Stimulated activated CD4-positive, alpha-beta T cell treated with anti-CD3 and anti-CD28 coated beads, TNF-alpha, amount 100 ng/mL, for 1 hour (primary cell): ENCODE measurements around the gene DNAH8.

ENCODE experiments used
- DNase-seq, 3 donors: peaks; one replicate each; pipeline ENCODE4 v3.0.0-alpha.2; 2020; ENCODE audit warnings: low read depth in 3 of 3, low spot score in 1 of 3

The DNAH8 gene

DNA sequence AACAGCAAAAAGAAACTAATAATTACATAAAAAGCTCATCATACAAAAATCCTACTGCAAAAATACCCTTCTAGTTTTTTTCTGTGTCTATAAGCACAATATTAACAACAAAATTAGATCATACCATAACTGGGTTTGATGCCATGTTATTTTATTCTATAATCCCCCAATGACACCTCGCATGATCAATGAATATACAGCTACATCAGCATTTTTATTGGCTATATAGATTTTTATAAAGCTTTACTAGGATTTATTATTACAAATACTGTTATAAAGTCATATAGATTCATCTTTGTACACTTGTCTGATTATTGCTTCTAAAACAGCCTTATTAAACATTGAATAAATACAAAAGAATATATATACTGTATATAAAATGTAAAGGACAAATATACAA is 288.4 kb downstream of the DNAH8 start:
- DNase-seq: no peak

DNA sequence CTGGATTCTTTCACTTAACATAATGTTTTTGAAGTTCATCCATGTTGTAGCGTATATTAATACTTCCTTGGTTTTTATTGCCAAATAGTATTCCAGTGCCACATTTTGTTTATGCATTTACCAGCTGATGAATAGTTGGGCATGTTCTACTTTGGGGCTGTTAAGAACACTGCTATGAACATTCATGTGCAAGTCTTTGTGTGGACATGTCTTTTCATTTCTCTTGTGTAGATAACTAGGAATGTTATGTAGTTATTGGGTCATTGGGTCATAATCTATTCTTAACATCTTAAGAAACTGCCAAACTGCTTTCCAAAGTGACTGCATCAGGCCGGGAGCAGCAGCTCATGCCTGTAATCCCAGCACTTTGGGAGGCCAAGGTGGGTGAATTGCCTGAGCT is 289.7 kb downstream of the DNAH8 start:
- DNase-seq: no peak

DNA sequence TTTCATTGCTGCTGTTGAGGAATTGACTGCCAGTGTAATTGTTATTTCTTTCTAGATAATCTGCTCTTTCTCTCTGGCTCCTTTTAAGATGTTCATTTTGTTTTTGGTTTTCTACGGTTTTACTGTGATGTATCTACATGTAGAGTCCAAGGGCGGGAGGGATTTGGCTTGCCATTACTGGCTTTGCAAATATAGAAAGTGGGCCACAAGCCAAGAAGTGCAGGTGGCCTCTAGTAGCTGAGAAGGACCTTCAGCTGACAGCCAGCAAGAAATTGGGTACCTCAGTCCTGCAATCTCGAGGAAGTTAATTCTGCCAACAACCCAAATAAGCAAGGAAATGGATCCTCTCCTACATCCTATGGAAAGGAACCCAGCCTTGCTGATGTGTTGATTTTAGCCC is 290.7 kb downstream of the DNAH8 start:
- no peak for DNase-seq

DNA sequence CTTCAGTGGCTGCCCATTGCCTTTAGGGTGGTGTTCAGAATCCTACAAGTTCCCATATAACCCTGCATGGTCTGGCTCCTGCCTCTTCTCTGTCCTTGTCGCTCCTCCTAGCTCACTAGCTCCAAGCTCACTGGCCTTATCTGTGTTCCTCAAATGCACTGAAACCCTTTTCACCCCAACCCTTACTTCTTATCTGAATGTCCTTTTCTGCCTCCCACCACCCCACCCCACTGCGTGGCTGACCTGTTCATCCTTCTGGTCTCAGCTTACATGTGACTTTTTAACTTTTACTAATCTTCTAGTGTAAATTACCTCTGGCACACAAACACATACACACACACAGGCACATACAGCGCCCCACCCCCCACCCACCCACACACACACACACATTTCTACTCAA is 292.5 kb downstream of the DNAH8 start:
- DNase-seq: no peak

DNA sequence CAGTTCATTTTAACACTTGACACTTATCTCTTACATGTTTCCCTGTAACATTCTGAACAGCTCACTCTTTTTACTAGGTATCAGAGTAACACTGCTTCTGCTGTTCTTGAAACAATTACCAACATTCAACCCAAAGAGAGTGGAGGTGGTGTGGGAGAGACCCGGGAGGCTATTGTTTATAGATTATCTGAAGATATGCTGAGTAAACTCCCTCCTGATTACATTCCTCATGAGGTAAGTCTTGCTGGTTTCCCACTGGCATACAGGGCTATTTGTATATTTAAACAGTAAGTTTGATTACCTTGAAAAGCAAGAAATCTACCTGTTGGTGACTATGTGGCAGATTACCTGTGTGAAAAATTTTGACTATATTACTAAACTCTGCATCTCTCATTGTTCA is 293.6 kb downstream of the DNAH8 start:
- no peak for DNase-seq

DNA sequence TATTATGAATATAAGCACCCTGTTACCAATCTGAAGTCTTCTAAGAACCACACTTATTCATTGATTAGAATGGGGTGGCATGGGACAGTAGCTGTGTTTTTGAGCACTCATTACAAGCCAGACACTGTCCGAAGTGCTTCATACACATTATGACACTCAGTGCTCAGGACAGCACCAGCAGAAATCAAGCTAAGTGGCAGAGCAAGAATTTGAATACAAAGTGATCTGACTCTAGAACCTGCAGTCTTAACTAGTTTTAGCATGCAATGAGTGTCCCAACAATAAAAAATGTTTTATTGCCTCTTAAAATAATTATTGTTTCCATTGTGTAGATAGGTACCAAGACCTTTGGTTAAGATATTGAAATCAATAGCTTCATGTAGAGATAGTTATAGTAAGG is 294.4 kb downstream of the DNAH8 start:
- no peak for DNase-seq

DNA sequence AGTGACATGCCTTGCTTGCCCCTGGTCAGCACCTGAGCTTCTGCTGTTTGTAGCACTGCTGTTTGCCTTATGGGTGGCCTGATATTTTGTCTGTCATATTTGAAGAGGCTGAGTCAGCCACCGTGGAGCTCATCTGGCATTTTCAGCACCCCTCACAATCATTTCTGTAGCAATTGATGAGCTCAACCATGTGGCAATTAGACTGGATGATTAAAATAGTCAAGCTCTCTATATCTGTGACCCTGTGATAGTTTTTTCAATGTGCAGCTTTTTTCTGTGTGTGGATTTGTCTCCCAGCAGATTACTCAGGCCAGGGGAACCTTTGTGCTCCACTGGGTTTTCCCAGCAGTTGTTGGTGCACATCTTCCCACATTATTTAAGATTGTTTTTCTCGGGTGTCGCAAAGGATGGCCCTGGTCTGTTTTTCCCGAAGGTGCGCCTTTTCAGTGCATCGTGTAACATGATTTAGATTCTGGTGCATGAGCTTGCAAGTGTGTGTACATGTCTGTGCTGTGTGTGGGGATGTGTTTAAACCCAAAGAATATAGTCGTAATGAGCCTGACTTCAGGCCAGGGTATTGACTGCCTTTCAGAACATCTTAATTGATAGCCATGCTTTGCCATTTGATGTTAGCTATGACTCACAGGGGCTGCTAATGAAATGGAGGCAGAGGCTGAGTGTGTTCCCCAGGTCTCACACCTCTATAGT is 301.9 kb downstream of the DNAH8 start:
- no peak for DNase-seq

DNA sequence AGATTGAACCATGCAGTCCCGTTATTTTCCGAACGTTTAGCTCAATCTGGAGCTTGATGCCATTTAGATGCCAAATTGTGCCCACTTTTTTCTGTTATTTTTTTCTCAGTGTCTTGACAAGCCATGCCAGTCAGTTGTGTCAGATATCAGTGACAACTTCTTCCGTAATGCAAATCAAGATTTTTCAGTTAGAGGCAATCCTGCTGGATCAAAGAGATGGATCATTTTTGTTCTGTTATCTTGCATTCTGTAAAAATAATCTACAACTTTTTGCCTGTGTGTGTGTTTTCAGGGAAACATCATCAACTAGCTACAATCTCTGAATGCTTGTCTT is 302.4 kb downstream of the DNAH8 start:
- no peak for DNase-seq

DNA sequence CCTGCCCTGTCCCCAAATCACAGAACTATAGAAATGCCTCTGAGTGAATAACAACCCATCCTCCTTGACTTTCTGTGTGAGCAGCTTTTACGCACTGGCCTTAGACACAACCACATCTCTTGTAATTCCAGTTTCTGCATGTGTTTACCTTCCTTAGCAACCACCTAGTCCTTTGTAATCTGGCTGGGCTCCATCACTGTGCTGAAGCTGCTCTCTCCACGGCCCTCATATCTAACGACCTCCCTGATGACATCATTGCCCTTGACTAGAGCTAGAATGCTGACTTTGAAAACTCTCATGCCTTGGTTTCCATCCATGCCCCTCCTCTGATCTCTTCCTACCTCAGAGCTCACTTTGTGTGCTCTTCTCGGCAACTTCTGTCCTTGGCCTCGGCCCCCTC is 303.0 kb downstream of the DNAH8 start:
- DNase-seq: no peak

DNA sequence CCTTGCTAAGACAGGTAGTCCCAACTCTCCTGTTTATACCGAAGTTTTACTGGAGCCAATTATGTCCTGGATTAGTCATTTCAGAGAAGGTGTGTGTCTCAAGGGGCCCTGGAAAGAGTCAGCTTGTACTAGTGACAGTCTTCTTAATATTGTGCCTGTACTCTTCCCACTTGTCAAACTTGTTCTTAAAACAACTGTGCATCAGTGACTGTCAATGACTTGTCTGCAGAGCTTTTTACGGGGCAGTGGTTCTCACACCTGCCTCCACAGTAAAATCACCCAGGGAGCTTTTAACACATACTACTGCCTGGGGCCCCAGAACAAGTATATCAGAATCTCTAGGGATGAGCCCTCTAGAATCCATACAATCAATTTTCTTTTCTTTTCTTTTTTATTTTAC is 305.0 kb downstream of the DNAH8 start:
- DNase-seq: no peak

DNA sequence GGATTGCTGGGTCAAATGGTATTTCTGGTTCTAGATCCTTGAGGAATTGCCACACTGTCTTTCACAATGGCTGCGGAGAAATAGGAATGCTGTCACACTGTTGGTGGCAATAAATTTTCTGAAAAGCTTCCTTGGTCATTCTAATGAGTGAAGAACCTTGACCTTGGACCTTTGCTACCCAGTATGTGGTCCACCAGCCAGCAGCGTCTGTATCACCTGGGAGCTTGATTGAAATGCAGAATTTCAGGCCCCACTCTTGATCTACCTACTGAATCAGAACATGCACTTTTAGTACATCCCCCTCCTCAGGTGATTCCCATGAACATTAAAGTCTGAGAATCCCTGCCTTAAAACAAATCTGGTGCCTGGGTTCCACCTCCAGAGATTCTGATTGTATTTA is 305.9 kb downstream of the DNAH8 start:
- no peak for DNase-seq

DNA sequence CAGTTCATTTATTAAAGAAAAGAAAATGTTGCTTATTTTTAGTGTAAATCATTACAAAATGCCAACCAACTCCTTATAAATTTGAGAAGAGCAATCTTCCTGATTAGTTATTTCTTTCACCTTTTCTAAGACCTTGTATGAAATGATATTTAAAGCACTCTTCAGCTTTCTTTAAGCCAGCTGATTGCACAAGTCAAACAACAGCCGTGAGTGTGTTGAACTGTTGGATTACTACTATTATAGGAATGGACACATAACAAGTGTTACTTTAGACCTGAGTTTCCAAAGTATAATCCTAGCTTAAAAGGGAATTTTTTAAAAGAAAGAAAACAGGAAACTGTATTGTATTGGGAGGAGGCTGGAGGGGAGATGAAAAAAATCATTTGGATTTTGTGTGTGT is 306.7 kb downstream of the DNAH8 start:
- DNase-seq: no peak

DNA sequence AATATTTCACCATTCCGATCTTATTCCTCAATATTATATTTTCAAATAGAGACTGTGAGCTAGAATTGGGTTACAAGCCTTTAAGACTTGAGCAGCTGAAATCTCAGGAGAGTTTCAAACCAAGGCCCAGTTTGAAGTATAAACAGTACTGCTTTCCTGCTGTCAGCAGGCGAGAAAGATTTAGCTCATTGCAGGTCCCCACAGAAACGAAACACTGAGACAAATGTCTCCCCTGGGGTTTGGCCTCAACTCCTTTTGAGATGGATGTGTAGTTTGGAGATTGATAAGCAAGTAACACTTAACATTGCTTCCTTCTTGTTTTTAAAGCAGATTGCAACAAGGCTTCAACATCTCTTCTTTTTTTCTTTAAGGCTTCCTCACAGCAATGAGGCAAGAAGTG is 311.1 kb downstream of the DNAH8 start:
- no peak for DNase-seq

DNA sequence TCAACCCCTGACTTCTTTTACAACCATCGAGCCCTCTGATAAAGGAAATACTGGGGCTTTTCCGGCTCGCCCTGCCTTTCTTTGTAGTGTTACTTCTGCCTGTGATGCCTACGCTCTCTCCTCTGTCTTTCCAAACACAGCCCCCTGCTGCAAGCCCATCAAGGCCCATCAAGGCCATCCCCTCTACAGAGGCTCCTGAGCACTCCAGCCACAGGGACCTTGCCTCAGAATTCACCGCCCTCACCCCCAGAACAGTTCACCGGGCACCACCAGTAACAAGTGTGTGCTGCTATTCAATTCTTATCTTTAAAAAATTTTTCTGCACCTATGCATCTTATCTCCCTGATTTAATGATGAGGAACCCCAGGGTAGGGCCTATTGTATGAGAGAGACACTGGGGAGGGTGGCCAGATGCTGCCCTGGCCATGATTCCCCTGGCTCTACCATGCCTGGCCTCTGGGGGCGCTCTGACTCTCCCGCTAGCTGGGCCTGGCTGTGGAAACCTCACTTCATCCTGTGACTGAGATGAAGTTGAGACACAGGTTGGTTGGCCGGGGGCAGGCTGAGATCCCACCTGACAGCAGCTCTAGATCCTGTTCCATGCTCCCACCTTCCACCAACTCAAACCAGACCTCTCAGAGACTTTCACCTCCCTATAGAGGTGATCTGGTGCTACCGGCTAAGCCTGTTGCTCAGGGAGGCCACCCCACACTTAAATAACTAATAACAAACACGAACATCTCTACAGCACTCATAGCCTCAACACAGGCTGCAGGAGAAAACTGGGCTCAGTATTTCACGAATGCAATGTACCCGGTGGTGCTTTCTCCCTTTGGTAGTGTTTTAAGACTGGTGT is 314.3 kb downstream of the DNAH8 start:
- DNase-seq: peak in 1 of 3 donors; percentile 39

DNA sequence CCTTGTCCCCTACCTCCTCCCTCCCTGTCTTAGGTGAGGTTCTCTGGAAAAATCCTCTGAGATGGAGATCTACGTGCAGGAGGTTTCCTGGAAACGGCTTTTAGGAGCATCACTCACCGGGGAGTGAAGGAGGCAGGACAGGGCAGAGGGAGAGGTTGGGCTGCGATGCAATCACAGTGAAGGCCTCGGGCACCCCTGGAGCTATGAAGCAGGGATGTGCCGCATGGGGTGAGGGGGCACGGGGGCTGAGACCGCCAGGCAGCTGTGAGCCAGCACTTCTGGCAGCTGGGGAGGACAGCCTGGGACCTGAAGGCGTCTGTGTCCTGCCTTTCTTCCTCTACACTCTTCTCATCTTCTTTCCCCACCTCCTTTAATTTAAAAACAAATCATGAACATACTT is 320.6 kb downstream of the DNAH8 start:
- DNase-seq: no peak

DNA sequence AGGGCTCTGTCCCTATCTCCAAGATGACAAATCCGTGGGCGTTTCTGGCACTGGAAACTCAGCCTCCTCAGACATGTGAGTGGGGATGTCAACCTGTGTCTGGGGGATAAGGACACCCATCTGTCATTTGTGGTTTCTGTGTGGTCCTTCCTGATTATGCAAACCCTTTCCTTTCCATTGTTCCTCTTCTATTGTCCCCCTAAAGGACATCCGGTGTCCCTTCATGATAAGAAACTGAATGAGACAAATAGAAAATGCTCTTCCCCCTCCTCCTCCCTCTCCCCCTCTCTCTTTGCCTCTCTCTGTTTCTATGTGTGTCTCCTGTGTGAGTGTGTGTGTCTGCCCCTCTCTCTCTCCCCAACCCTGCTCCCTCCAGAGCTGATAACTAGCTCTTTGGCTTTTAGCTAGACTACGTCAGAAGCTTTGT is 322.0 kb downstream of the DNAH8 start:
- no peak for DNase-seq

DNA sequence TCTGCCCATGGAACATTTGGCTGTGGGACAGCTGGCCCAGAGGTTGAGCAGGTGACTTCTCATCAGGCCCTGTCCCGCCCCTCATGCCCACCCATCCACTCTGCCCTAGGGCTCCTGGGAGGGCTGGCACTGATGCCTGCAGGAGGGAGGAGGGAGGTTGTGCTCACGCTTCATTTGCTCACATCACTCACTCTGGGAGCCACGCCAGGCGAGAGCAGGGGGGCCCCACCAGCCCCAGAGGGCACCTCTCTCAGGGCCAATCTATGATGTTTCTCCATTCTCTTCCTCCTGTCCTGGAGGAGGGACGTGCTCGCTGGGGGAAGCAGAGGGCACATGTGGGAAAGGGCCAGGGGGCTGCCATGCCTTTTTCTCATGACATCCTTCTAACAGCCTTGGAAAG is 322.6 kb downstream of the DNAH8 start:
- no peak for DNase-seq

DNA sequence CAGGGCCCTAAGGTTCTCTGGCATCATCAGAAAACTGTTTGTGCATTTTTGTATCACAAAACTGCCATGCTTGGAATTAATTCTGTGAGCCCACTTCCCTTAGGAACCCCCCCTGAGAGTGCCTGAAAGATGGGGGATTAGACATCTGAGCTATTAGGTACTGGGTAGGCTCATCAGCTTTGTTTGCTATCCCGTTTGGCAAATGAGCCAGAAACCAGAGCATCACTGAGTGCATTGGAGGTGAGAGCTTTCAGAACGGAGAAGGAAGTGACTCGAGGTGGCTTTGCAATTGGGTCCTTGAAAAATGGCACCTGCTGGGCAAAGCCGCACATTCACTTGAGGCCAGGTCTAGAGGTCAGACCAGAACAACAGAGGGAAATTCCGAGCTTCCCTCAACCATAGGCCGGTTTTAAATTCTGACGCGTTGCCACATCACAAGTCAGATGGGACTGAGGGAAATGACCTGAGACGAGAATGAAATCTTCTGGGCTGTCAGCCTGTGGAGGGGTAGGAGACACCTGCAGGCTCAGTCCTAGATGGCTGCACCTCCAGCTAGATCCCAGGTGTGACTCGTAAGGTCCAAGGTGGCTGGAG is 325.1 kb downstream of the DNAH8 start:
- no peak for DNase-seq

DNA sequence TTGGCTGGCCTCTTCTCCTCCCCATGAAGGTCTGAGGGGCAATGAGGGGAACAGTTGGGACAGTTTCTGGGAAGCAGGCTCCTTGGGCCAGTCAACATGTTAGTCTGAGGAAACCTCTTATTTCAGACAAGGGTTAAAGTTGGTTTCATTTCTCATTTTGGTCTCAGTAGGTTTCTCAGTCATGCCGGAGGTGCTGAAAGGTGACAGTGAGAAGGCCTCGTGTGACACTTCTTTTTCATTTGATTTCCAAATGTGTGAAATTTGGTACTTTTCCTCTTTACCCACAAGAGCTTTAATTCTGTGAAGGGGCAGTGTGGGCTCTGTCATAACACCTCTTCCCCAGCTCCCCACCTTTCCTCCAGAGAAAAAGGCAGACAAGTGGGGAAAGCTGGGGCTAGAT is 326.0 kb downstream of the DNAH8 start:
- DNase-seq: no peak

DNA sequence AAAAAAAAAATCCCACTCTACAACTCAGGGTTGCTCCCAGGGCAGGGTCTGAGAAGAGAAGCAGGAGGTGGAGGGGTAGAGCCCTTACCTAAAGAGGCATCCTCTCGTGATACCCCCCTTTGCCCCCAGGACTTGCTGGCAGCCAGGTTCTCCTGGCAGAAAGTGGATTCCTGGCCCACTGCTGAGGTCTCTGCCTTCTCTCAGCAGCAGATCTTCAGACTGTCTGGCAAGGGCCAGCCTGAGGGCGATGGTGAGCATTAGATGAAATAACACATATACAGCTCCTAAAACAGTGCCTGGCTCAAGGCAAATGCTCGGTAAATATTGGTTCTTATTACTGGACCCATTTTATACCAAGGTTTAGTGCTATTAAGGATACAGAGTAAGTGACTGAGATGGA is 328.7 kb downstream of the DNAH8 start:
- DNase-seq: no peak

DNA sequence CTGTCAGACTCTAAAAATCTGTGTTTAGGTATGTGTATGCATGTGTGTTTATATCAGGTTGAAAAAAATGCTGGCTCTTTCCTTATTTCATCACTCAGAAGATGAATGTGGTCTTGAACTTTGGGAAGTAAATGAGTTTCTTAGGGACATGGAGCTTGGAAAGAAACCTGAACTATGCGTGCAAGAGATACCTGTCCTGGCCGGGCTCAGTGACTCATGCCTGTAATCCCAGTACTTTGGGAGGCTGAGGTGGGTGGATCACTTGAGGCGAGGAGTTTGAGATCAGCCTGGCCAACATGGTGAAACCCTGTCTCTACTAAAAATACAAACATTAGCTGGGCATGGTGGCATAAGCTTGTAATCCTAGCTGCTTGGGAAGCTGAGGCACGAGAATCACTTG is 329.1 kb downstream of the DNAH8 start:
- DNase-seq: no peak
